ENCODE results near the gene DCP2.

The DCP2 gene

DNA sequence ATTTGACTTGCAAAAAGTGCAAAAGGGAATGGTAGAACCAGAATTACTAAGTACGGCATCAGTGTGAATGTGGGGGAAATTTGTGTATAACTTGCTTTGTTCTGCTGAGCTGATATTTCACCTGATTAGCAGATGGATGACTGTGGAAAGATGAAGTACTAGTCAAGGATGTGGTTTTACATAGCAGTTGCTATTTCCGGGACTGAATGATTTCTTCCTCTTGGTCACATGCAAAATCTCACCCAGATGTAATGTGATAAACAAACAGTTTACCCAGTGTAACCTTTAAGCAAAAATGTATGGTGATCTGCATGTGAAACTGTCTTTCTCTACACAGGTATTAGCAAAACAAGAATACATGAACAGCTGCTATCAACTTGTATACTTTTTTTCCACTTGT lies 46.1 kb downstream of the DCP2 start:
- no peak for DNase-seq

GRCh38 chr5:113024076-113024697 lies 47.6 kb downstream of the DCP2 start:
- DNase-seq, result no peak

GRCh38 chr5:113025596-113025995 lies 49.0 kb downstream of the DCP2 start:
- no peak for DNase-seq

- no peak for DNase-seq
Measured at GRCh38 chr5:113026211-113026610, 49.6 kb downstream of the DCP2 start.

DNA sequence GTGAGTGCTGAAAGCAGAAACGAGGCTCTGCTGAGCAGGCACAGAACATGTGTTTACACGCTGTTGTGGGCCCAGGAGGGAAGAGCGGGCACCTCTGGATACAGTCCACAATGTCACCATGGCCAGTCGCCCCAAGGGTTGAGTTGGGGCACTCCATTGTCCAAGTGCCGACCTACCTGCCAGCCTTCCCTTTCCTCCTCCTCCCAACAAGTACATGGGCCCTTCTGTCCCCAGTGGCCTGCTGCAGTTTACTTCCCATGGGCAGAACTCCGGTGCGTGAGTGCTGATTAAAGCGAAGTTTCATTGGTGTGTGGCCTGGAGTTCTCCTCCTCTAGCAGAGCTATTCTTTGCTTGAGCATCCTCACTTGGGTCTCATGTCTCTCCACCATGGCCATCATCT lies 50.4 kb downstream of the DCP2 start:
- no peak for DNase-seq

GRCh38 chr5:113027431-113027830 lies 50.8 kb downstream of the DCP2 start:
- no peak for DNase-seq

GRCh38 chr5:113029614-113030013 lies 53.0 kb downstream of the DCP2 start:
- DNase-seq, result no peak

DNA sequence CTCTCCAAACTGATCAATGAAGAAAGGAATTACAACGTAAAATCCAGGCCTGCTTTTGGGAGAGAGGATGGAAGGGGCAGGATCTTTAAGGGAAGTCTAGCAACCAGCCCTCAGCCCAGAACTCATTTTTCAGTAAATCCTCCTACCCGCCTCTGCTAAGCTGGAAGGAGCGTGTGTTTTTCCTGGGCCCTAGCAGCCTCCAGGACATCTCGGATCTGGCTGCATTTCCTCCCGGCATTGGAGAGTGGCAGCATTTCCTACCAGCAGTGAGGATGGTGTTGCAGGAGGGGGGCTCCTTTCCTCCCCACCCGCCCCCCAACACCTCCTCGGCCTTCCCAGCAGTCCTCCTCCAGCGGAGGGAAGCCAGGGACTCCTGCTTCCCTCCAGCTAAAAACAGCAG lies 54.5 kb downstream of the DCP2 start:
- no peak for DNase-seq

- DNase-seq, result no peak
Measured at GRCh38 chr5:113031557-113031956, 55.0 kb downstream of the DCP2 start.

DNA sequence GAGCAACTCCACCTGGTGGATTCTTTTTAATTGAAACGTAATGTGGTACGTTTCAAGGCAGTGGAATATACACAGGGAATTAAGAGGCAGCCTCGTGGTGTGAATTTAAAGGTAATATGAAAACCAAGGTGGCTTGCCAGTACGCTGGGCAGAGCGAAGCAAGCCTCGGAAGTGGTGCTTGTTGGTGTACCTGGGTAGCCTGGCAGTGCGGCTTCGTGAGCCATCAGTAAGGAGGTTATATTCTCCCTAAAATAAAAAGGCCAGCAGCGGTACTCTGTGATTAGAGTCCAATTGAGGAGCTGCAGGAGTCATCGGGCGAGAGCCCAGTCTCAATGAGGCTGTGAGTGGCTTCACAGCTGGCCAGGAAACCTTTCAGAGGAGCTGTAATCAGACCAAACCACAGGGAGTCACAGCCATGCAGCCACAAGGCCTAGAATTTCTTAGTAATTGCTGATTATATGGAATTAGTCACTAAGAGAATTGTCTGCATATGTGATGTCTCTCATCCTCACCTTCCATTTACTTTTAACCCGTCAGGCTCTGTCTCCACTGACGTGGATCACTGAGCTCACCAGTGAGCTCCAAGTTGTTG lies 57.7 kb downstream of the DCP2 start:
- no peak for DNase-seq

DNA sequence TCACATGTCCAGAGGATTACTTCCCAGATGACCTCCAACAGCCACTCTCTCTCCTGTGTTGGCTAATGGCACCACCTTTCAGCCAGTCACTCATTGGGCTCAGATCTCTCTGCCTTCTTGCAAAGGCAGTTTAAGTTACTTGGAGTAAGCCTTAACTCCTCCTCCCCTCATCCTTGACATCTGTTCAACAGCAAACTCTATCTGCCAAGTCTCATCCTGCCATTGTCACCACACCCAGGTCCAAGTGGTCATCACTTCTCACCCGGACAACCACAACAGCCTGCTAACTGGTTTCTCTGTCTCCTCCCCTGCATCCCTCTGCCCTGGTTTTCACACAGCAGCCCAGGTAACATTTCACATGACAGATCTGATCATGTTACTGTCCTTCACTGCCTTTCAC lies 58.5 kb downstream of the DCP2 start:
- DNase-seq, result no peak

GRCh38 chr5:113036321-113036720 lies 59.7 kb downstream of the DCP2 start:
- no peak for DNase-seq

GRCh38 chr5:113036826-113037225 lies 60.2 kb downstream of the DCP2 start:
- DNase-seq, result no peak

- DNase-seq, result no peak
Measured at GRCh38 chr5:113038136-113038535, 61.5 kb downstream of the DCP2 start.

GRCh38 chr5:113038714-113039113 lies 62.1 kb downstream of the DCP2 start:
- DNase-seq, result peak in 1 of 14 donors; percentile 35

GRCh38 chr5:113039229-113039933 lies 62.8 kb downstream of the DCP2 start:
- DNase-seq, result no peak

DNA sequence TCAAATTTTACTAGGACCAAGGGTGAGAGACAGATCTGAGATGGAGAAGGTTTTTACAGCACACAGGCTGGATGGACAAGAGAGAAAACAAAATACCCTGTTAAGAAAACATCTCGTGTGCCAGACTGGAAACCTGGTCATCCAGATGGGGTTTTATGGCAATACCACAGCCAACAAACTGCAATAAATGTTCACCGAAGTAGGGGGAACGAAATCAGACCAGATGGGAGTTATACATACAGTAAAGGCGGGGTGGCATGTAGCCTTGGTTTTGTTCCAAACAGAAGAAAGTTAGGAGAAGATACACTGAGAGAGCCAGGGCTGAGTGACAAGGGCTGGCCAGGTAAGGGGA lies 63.3 kb downstream of the DCP2 start:
- DNase-seq, result no peak

GRCh38 chr5:113040672-113041260 lies 64.2 kb downstream of the DCP2 start:
- DNase-seq, result no peak

- DNase-seq, result no peak
Measured at GRCh38 chr5:113042491-113043243, 66.1 kb downstream of the DCP2 start.

- peak in 4 of 14 donors; percentile 28 to 54 (median 40) for DNase-seq
Measured at GRCh38 chr5:113043491-113043931, 66.9 kb downstream of the DCP2 start.

GRCh38 chr5:113044776-113045465 lies 68.3 kb downstream of the DCP2 start:
- no peak for DNase-seq

DNA sequence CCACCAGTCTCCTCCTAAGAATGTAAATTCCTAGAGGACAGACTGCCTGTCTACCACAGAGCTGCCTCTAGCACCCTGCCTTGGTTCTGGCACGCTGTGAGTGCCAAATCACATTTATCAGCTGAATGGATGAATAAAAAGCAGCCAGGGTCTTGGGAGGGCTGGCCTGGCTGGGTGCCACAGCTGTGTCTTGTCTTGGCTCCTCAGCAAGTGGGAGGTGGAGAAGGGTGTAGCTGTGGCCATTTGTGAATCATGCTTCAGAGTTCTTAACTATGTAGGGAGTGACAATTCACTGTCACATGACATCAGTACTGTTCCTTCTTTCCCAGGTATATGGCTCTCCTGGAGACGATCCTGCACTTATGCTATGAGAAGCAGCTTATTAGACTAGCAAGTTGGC lies 70.6 kb downstream of the DCP2 start:
- DNase-seq, result peak in 2 of 14 donors; percentile 16 to 41
